ENCODE measurements around the gene ASXL1. TPM values are rescaled to one million over a fixed set of nuclear protein-coding genes. Genes with fewer than 3 reads are reported as not detected.

Gene ASXL1
- total RNA-seq, 2 experiments from 2014 or later = 110 TPM

DNA sequence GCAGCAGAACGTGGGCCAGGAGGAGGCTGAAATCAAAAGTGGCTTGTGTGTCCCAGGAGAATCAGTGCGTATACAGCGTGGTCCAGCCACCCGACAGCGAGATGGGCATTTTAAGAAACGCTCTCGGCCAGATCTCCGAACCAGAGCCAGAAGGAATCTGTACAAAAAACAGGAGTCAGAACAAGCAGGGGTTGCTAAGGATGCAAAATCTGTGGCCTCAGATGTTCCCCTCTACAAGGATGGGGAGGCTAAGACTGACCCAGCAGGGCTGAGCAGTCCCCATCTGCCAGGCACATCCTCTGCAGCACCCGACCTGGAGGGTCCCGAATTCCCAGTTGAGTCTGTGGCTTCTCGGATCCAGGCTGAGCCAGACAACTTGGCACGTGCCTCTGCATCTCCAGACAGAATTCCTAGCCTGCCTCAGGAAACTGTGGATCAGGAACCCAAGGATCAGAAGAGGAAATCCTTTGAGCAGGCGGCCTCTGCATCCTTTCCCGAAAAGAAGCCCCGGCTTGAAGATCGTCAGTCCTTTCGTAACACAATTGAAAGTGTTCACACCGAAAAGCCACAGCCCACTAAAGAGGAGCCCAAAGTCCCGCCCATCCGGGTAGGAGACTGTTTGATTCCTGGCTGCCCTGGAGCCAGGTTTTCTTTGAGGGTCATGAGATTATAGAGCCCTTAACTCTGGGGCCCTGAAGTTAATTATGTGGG is 75.3 kb downstream of the ASXL1 start:
- Mint-ChIP-seq H3K27ac (no peak overlapping the region), H3K4me3 (no peak overlapping the region), H3K36me3 (ENCODE audit: low read depth) (peaks cover 69% of the 10 kb centered on the region), H3K9me3 (no peaks in the 10 kb centered on the region), H3K27me3 (no peaks in the 10 kb centered on the region), H3K4me1 (peaks cover 4% of the 10 kb centered on the region)
- CTCF ChIA-PET = interaction anchor here (0.9 kb wide), 1 partner anchor 16 kb away, joined by 3 read pairs; no protein-coding TSS in a partner anchor
- POLR2A ChIA-PET = no interaction called here
- DNase-seq = no peak

DNA sequence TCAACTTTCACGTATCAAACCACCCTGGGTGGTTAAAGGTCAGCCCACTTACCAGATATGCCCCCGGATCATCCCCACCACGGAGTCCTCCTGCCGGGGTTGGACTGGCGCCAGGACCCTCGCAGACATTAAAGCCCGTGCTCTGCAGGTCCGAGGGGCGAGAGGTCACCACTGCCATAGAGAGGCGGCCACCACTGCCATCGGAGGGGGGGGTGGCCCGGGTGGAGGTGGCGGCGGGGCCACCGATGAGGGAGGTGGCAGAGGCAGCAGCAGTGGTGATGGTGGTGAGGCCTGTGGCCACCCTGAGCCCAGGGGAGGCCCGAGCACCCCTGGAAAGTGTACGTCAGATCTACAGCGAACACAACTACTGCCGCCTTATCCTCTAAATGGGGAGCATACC is 76.3 kb downstream of the ASXL1 start:
- Mint-ChIP-seq H3K27ac (no peak overlapping the region), H3K9me3 (no peaks in the 10 kb centered on the region), H3K36me3 (ENCODE audit: low read depth) (peaks cover 69% of the 10 kb centered on the region), H3K4me1 (peaks cover 11% of the 10 kb centered on the region), H3K27me3 (no peaks in the 10 kb centered on the region), H3K4me3 (no peak overlapping the region)
- CTCF ChIA-PET = interaction anchor here (0.9 kb wide), 1 partner anchor 15 kb away, joined by 3 read pairs; no protein-coding TSS in a partner anchor
- POLR2A ChIA-PET = no interaction called here
- DNase-seq = no peak

DNA sequence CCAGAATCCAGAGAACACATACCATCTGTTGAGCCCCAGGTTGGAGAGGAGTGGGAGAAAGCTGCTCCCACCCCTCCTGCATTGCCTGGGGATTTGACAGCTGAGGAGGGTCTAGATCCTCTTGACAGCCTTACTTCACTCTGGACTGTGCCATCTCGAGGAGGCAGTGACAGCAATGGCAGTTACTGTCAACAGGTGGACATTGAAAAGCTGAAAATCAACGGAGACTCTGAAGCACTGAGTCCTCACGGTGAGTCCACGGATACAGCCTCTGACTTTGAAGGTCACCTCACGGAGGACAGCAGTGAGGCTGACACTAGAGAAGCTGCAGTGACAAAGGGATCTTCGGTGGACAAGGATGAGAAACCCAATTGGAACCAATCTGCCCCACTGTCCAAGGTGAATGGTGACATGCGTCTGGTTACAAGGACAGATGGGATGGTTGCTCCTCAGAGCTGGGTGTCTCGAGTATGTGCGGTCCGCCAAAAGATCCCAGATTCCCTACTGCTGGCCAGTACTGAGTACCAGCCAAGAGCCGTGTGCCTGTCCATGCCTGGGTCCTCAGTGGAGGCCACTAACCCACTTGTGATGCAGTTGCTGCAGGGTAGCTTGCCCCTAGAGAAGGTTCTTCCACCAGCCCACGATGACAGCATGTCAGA is 77.4 kb downstream of the ASXL1 start:
- no peaks in the 10 kb centered on the region for H3K27me3 Mint-ChIP-seq
- ChIA-PET CTCF (no interaction called here), POLR2A (no interaction called here)
- peaks cover 11% of the 10 kb centered on the region for H3K4me1 Mint-ChIP-seq
- H3K4me3 Mint-ChIP-seq = no peak overlapping the region
- no peak for DNase-seq
- no peak overlapping the region for H3K27ac Mint-ChIP-seq
- no peaks in the 10 kb centered on the region for H3K9me3 Mint-ChIP-seq
- H3K36me3 Mint-ChIP-seq (ENCODE audit: low read depth) = peaks cover 67% of the 10 kb centered on the region

DNA sequence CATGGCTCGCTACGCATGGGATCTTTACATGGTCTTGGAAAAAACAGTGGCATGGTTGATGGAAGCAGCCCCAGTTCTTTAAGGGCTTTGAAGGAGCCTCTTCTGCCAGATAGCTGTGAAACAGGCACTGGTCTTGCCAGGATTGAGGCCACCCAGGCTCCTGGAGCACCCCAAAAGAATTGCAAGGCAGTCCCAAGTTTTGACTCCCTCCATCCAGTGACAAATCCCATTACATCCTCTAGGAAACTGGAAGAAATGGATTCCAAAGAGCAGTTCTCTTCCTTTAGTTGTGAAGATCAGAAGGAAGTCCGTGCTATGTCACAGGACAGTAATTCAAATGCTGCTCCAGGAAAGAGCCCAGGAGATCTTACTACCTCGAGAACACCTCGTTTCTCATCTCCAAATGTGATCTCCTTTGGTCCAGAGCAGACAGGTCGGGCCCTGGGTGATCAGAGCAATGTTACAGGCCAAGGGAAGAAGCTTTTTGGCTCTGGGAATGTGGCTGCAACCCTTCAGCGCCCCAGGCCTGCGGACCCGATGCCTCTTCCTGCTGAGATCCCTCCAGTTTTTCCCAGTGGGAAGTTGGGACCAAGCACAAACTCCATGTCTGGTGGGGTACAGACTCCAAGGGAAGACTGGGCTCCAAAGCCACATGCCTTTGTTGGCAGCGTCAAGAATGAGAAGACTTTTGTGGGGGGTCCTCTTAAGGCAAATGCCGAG is 78.2 kb downstream of the ASXL1 start:
- Mint-ChIP-seq H3K4me1 (peaks cover 11% of the 10 kb centered on the region), H3K9me3 (no peaks in the 10 kb centered on the region), H3K36me3 (ENCODE audit: low read depth) (peaks cover 64% of the 10 kb centered on the region), H3K27me3 (no peaks in the 10 kb centered on the region), H3K4me3 (no peak overlapping the region), H3K27ac (no peak overlapping the region)
- CTCF ChIA-PET = no interaction called here
- POLR2A ChIA-PET = no interaction called here
- DNase-seq = no peak

DNA sequence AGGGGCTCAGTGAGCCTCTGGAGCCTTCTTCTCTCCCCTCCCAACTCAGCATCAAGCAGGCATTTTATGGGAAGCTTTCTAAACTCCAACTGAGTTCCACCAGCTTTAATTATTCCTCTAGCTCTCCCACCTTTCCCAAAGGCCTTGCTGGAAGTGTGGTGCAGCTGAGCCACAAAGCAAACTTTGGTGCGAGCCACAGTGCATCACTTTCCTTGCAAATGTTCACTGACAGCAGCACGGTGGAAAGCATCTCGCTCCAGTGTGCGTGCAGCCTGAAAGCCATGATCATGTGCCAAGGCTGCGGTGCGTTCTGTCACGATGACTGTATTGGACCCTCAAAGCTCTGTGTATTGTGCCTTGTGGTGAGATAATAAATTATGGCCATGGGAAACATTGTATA is 78.8 kb downstream of the ASXL1 start:
- Mint-ChIP-seq H3K9me3 (no peaks in the 10 kb centered on the region), H3K27me3 (no peaks in the 10 kb centered on the region), H3K36me3 (ENCODE audit: low read depth) (peaks cover 59% of the 10 kb centered on the region), H3K4me3 (no peak overlapping the region), H3K4me1 (peaks cover 11% of the 10 kb centered on the region), H3K27ac (no peak overlapping the region)
- POLR2A ChIA-PET = no interaction called here
- DNase-seq = no peak
- CTCF ChIA-PET = no interaction called here

DNA sequence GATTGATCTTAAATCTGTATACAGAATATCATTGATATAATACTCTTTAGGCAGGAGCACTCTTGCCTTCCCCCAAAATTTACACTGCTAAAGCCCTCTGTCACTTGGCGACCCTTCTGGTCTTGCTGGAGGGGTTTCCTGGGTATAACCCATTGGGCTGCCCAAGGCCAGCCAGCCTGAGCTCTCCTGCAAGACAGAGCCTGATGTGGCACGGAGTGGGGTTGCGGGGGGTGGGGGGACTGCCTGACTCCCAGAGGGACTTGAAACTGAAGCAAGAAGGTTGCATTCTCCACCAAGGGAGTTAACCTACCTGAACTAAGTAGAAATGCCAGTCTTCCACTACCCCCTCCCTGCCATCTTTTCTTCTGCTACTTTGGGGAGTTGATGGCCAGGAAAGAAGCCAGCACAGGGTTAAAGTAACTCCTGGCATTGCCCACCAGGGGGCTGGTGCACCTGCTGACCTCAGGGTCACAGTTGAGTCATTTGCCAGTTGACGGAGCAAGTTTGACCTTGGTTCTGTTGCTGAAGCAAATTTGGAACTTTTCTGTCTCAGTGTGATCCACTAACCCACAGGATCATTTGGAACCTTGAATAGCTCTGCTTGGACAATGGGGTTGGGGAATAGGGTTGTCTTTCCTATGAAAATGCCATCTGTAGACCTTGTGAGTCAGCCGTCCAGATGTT is 79.4 kb downstream of the ASXL1 start:
- H3K36me3 Mint-ChIP-seq (ENCODE audit: low read depth) = peaks cover 56% of the 10 kb centered on the region
- no peaks in the 10 kb centered on the region for H3K27me3 Mint-ChIP-seq
- DNase-seq = no peak
- H3K4me3 Mint-ChIP-seq = no peak overlapping the region
- H3K27ac Mint-ChIP-seq = no peak overlapping the region
- ChIA-PET CTCF (interaction anchor here (1.0 kb wide), 2 partner anchors 10 to 12 kb away, joined by 3 read pairs; no protein-coding TSS in a partner anchor), POLR2A (no interaction called here)
- no peaks in the 10 kb centered on the region for H3K9me3 Mint-ChIP-seq
- H3K4me1 Mint-ChIP-seq = peaks cover 10% of the 10 kb centered on the region

DNA sequence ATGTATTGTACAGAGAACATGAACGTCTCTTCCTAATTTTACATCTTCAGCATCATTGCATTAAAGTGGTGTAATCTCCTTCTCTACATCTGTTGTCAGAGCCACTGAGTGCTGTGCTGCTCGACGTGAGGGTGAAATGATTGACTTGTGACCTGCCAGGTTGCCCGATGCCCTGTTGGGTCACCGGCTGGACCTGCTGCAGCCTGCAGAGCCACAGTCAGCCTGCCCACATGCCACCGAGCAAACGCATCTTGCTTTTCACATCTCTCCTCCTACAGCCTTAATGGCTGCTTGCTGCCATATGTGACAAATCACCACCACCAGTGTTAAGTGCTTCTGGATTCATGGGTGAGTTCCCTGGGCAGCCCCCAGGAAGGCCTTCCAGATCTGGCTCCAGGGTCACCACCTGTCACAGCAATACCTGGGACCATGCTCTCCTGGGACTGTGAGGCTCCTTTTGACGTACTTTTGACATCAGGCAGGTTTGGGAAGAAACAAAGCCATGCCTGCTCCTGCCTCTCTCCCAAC is 80.3 kb downstream of the ASXL1 start:
- ChIA-PET CTCF (interaction anchor here (1.0 kb wide), 2 partner anchors 11 kb away, joined by 3 read pairs; no protein-coding TSS in a partner anchor), POLR2A (no interaction called here)
- Mint-ChIP-seq H3K4me1 (peaks cover 13% of the 10 kb centered on the region), H3K36me3 (ENCODE audit: low read depth) (peaks cover 52% of the 10 kb centered on the region), H3K4me3 (no peak overlapping the region), H3K9me3 (no peaks in the 10 kb centered on the region), H3K27me3 (no peaks in the 10 kb centered on the region), H3K27ac (no peak overlapping the region)
- DNase-seq = no peak

DNA sequence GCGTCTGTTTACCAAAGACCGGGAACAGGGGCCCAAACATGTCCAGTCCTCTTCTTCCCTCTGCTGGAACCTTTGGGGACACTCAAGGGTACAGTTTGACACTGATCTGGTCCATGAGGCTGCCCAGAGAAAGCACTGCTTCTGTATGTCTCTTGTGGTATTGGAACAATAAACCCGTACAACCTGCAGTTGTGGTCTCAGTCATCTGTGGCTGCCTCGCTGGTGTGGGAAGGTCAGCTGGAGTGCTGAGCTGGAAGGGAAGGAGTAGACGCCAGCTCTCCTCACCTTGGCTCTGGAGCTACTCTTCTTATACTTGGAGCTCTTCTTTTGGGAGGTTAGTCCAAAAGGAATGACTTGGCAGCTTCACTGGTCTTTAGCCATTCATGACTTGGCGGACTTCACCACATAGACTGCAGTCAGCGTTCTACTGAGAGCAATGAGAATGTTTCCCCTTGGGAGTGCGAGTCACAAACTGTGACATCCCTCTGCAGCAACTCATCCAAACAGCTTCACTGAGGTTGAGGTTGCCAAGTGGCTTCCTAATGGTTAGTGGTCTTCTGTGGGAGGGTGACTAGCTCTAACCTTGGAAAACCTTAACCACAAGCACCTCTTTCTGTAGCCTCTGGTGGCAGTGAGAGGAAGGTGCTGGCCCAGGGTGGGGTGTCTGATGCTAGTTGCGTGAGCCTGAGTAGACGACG is 81.2 kb downstream of the ASXL1 start:
- H3K4me1 Mint-ChIP-seq = peaks cover 16% of the 10 kb centered on the region
- CTCF ChIA-PET = interaction anchor here (1.0 kb wide), 1 partner anchor 9 kb away, joined by 3 read pairs; no protein-coding TSS in a partner anchor
- H3K4me3 Mint-ChIP-seq = no peak overlapping the region
- POLR2A ChIA-PET = no interaction called here
- H3K9me3 Mint-ChIP-seq = no peaks in the 10 kb centered on the region
- DNase-seq = peak; percentile 3
- H3K27me3 Mint-ChIP-seq = no peaks in the 10 kb centered on the region
- peaks cover 44% of the 10 kb centered on the region for H3K36me3 Mint-ChIP-seq (ENCODE audit: low read depth)
- H3K27ac Mint-ChIP-seq = no peak overlapping the region

DNA sequence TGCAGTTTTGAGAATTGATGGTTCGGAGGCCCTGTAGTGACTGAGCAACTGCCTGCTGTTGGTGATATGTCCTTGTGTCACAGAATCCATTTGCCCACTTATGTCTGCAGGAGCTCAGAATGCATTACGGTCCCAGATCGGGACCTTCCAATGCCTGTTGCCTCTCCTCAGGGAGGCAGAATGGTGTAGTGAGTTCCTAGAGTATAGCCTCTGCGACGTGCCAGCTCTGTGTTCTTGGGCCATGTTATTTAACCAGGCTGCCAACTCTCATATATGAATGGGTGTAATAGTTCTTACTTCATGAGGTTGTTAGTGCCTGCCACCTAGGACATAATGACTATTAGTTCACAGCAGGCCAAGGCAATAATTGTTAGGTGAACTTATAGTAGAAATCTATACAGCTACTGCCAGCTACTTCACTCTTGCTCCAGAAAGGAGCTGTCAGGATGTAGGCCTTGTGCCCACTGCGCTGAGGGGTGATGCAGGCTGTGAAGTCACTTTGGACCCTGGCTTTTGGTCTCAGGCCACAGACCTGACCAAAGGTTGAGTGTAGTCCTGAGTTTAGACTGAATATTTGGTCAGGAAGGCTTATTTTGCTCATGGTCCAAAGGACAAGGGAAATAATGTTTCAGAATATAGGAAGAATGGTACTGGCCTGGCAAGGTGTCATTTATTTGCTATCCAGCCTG is 82.1 kb downstream of the ASXL1 start:
- POLR2A ChIA-PET = no interaction called here
- Mint-ChIP-seq H3K27me3 (no peaks in the 10 kb centered on the region), H3K9me3 (no peaks in the 10 kb centered on the region), H3K4me3 (no peak overlapping the region), H3K4me1 (peaks cover 20% of the 10 kb centered on the region), H3K27ac (no peak overlapping the region), H3K36me3 (ENCODE audit: low read depth) (peaks cover 39% of the 10 kb centered on the region)
- CTCF ChIA-PET = interaction anchor here (1.0 kb wide), 1 partner anchor 10 kb away, joined by 3 read pairs; no protein-coding TSS in a partner anchor
- DNase-seq = no peak

DNA sequence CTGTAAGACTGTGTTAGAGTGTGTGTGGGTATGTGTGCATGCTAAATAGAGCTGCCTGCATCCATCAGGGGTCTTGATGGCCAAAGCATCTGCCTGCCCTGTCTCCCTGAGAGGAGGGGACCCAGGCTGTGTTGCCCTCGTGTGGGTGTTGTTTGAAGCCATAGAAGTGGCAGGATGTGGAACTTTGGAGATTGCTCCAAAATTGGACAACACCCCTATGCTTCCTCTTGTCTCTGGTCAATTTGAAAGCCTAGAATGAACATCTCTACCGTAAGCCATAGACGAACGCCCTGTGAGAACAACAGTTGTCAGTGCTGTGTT is 82.6 kb downstream of the ASXL1 start:
- Mint-ChIP-seq H3K9me3 (no peaks in the 10 kb centered on the region), H3K4me1 (peaks cover 25% of the 10 kb centered on the region), H3K27ac (no peak overlapping the region), H3K36me3 (ENCODE audit: low read depth) (peaks cover 39% of the 10 kb centered on the region), H3K4me3 (no peak overlapping the region), H3K27me3 (no peaks in the 10 kb centered on the region)
- CTCF ChIA-PET = no interaction called here
- no peak for DNase-seq
- POLR2A ChIA-PET = no interaction called here

DNA sequence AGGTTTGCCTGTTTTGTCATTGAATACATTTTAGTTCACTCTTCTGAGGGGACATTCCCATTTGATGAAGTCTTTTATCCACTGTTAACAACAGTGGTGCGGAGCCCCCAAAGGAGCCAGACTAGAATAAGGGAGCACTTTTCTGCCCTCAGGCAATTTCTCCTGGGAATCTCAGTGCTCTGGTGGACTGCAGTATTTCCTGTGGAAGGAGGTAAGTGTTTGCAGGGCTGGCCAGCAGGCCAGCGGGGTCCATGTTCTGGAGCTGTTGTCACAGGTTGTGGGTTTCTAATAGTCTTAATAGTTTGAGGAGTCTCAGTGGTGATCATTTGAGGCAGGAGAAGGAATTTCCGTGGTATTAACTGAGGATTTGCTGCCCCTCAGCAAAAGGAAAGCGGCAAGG is 83.5 kb downstream of the ASXL1 start:
- H3K4me3 Mint-ChIP-seq = no peak overlapping the region
- no peak overlapping the region for H3K27ac Mint-ChIP-seq
- no peaks in the 10 kb centered on the region for H3K27me3 Mint-ChIP-seq
- H3K36me3 Mint-ChIP-seq (ENCODE audit: low read depth) = peaks cover 35% of the 10 kb centered on the region
- H3K9me3 Mint-ChIP-seq = no peaks in the 10 kb centered on the region
- DNase-seq = no peak
- H3K4me1 Mint-ChIP-seq = peaks cover 28% of the 10 kb centered on the region
- ChIA-PET CTCF (no interaction called here), POLR2A (interaction anchor here (0.6 kb wide), 1 partner anchor 97 kb away, joined by 3 read pairs; no protein-coding TSS in a partner anchor)

Data from activated CD4-positive, alpha-beta T cell treated with anti-CD3 and anti-CD28 coated beads, Interleukin-2, amount 10 ng/mL, durations not matched to agents 7 days and 5 days (primary cell).